GM18502 (cell line): ENCODE results near the gene GPR132.
A peak's percentile ranks its signal among the peaks of the same experiment; 100 is the strongest.
"Not testable (repeated sequence)": the region's sequence is repeated elsewhere in the genome, so short reads cannot be mapped to it uniquely, and the experiment has no call there.

Source experiments
- ATAC-seq: cut with Tn5 transposase; IDR thresholded peaks from one replicate; pipeline ENCODE4 v1.9.1; 2021; ENCODE audit warnings: mild to moderate bottlenecking; ENCODE audit not compliant: unreplicated experiment, poor library complexity

The GPR132 gene

DNA sequence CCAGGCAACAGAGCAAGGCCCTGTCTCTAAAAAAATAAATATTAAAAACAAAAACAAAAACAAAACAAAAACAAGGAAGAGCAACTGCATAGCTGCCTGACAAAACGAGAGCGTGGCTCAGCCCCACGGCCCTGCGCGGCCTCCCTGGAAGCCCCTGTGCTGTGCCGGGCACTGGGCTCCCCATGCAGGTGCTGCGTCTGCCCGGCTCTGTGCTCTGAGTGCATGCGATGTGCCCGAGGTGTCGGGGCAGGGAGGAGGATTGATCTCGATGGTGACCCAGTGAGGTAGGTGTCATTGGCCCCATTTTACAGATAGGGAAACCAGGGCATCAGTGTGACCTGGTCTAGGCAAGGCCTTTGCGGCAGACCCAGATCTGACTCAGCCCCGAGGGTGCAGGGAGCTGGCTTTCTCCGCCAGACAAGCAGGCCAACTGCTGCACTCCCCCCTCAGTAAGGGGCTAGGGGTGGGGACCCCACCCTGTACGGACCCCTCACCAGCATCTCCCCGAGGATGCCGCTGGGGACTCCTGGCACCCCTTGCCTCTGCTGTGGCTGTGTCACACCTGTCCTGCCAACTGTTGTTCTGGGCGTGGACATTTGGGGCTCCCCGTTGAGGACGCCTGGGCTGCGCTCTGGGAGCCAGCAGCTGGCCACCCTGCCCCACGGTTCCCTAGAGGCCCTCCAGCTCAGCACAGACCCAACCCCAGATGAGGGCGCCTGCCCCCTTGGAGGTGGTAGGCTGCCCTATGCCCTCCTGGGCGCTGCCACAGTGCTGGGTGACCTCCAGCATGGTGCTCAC, 15.3 kb downstream of the GPR132 start:
- no peak for ATAC-seq

DNA sequence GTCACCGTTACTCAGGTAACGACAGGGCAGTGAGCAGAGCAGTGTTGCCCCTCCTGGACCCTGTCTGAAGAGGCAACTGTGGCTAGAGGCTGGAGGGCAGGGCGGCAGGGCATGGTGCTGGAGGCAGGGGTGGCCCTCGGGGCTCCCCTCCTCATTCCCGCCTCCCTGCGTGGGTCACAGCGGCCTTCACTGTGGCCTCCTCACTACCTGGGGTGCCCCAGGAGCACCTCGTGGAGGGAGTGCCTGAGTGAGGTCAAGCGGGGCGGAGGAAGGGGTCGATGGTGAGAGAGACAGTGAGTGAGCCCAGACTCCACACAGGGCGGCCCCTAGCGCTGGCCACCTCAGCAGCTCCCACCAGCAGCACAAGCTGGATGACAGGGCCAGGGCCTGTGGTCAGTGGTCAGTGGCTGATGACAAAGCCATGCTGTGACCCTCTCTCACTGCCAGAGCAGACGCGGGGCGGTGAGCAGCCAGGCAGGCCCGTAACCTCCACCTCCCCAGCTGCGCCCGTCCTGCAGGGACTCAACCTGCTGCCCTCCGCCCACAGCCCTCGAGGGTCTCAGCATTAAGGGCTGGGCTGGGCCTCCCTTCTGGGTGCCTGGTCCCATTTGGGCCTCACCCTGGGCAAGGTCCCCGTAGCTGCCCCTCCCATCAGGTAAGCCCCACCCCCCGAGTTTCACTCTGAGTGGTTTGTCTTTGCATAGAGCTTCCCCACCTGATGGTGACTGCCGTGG, 17.8 kb downstream of the GPR132 start:
- ATAC-seq = no peak

DNA sequence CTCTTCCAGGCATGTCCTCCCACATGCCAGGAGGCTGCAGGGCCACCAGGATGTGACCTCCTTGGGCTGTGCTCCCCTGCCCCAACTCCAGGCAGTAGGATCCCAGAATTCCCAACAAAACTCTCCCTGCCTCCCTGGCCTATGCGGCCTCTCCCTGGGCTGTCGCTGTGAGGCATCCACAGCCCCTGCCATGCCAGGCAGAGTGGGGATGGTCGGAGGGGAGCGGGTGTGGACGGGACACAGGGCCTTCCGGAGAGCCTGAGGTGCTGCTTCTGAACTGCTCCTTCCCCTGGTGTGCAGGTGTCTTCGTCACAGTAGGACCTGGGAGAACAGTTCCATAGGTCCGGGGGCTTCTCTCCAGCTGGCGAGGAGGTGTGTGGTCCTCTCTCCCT, 18.3 kb downstream of the GPR132 start:
- ATAC-seq = no peak

DNA sequence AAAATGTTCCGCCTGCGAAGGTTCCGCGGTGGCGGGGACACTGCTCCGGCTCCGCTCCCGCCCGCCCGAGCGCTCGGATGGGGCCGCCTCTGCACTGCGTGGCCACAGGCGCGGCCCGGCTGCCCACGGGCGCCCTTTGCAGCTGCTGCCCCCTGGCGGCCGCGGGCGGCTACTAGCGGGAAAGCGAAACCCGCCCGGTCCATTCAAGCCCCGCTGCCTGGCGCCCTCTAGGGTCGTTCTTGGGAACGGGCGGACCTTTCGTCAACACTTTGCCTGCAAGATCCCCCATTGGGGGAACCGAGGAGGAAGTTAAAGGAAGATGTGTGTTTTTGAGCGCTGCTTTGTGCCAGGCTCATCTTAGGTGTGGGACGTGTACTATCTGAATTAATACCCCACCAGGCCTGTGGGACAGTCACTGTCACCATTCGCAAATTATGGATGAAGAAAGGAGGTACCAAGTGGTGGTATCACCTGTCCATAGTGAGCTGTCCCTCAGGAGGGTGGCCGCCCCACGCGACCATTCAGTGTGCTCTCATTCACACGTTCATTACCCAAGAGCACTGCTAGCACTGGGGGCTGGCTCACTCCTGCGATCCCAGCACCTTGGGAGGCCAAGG, 19.4 kb downstream of the GPR132 start:
- ATAC-seq = peak; percentile 74

DNA sequence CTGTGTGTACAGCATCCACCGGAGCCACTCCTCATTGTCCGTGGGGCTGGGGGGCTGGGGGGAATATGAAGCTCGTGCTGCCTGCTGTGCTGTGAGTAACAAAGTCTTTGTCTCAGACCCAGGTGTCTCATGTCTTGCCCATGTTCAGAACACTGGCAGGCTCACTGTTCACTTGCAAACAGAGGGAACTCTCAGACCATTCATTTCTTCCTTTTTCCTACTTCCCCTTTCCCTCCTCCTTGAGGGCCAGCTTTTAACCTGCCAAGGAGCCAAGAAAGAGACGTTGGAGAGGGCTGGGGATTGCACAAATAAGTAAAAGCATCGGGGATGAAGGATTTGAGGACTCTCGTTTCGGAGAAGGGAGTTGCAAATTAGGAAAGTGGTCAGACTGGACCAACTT, 21.6 kb downstream of the GPR132 start:
- ATAC-seq = no peak

DNA sequence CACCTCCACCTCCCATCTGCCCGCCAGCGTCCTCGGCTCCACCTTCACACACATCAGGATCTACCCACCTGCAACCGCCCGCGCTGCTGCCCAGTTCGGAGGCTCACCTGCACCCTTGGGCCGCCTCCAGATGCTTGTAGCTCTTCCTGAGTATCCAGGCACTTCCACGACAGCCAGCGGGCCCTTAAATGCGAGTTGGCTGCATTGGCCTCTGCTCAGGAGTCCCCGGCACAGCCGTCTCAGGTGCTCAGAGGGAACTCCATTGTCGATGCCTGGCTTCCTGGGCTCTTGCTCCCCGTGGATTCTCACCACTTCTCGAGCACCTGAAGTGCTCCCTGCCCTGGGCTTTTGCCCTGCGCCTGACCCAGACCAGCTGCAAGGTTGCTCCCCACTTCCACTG, 22.4 kb downstream of the GPR132 start:
- ATAC-seq = no peak

DNA sequence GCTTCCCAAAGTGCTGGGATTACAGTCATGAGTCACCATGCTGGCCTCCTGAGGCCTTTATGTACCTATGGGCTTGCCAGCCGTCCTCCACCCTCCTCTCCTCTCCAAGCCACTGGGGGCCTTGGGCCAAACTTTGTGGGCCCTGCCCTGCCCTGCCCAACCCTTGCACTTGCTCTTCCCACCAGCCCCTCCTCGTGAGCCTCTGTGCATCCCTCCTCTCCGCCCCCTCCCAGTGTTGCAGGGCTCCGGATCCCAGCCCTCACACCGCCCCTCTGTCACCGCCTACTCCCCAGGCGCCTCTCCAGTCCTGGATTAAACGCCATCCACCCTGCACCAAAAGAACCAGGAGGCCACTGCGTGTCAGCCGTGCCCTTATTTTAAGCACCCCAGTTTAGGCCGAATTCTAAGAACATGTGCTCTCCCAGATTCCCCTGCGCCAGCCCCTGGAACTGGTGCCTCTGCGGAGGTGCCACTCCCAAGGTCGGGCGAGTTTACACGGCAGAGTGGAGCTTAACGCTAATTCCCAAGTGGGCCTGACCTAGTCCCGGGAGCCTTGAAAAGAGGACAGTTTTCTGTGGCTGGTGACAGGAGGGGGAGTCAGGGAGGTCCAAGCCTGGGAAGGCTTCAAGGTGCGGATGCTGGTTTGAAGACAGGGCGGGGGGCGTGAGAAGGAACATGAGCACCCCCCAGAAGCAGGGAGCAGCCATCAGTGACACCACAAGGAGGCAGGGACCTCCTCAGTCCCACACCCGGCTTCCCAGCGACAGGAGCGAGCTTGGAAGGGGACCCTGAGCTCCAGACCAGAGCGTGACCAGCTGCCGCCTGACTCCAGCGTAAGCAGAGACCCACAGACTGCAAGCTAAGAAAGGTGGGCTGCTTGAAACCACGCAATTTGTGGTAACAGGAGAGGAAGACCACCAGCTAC, 23.1 kb downstream of the GPR132 start:
- ATAC-seq = no peak

DNA sequence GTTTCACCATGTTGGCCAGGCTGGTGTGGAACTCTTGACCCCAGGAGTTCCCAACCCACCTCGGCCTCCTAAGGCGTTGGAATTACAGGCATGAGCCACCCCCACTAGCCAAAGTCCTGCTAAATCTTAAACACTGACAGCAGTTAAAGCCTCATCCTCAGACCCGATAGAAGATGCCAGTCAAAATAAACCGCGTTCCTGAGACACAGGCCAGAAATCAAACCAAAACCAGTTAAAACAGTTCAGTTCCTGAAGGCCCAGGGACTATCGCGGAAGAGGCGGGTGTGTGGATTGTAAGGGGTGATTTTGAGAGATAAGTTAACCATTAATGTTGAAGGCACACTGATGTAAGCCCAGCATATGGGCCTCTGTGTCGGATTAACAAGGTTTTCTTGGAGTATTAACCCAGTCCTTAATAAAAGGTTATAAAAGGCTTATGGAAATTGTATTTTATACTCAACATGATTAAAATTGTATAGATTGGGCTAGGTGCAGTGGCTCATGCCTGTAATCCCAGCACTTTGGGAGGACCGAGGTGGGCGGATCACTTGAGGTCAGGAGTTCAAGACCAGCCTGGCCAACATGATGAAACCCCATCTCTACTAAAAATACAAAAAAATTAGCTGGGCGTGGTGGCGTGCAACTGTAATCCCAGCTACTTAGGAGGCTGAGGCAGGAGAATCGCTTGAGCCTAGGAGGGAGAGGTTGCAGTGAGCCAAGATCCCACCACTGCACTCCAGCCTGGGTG, 25.6 kb downstream of the GPR132 start:
- no peak for ATAC-seq

DNA sequence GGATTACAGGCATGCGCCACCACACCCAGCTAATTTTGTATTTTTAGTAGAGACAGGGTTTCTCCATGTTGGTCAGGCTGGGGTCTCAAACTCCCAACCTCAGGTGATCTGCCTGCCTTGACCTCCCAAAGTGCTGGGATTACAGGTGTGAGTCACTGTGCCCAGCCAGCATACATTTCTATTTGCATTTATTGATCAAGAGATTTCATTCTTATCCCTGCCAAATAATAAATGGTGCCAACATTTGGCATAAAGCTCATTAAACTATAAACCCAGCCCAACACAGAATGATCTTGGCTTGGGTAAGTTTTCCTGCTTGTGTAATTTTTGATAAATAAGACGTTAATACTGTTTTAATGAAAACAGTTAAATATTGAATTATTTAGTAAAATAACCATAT, 29.6 kb downstream of the GPR132 start:
- ATAC-seq = not testable (repeated sequence)

DNA sequence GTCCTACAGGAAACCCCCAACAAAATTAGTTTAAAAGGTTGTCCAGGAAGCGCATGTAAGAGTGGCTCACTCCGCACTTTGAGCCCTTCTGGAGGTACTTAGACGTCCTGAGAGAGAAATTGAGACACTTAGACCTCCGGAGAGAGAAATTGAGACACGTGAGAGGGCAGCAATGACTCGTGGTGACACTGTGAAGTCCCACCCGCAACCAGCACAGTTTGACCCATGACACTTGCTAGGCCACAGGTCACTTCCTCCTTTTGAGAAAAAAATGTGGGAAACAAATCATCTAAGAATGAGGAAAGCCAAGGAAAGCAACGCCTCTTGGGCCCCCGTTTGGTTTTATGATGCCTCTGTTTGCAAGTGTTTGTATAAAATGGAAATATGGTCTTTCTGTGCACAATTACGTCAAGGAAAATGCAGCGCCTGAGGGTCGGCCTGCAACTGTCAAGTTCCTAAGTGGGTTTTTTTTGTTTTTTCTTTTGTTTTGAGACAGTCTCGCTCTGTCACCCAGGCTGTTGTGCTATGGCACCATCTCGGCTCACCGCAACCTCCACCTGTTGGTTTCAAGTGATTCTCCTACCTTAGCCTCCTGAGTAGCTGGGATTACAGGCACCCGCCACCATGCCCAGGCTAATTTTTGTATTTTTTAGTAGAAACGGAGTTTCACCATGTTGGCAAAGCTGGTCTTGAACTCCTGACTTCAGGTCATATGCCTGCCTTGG, 30.8 kb downstream of the GPR132 start:
- ATAC-seq = no peak

DNA sequence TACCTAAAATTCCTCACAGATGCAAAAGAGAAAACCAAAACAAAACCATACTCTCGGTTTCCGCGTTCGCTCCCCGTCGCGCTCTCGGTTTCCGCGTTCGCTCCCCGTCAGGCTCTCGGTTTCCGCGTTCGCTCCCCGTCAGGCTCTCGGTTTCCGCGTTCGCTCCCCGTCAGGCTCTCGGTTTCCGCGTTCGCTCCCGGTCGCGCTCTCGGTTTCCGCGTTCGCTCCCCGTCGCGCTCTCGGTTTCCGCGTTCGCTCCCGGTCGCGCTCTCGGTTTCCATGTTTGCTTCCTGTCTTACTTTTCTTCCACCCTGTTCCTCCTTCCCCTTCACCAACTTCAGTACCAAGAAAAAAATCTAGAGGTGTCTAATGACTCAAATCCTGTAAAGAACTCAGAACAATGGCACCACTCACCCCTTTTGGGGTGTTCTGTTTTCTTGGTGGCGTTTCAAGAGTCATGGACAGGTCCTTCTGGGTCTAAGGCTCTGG, 31.8 kb downstream of the GPR132 start:
- not testable (repeated sequence) for ATAC-seq

DNA sequence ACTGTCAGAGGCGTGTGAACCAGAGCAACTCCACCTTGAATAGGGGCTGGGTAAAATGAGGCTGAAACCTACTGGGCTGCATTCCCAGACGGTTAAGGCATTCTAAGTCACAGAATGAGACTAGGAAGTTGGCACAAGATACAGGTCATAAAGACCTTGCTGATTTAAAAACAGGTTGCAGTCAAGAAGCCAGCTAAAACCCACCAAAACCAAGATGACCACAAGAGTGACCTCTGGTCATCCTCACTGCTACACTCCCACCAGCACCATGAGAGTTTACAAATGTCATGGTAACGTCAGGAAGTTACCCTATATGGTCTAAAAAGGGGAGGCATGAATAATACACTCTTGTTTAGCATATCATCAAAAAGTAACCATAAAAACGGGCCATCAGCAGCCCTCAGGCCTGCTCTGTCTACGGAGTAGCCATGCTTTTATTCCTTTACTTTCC, 32.8 kb downstream of the GPR132 start:
- not testable (repeated sequence) for ATAC-seq

DNA sequence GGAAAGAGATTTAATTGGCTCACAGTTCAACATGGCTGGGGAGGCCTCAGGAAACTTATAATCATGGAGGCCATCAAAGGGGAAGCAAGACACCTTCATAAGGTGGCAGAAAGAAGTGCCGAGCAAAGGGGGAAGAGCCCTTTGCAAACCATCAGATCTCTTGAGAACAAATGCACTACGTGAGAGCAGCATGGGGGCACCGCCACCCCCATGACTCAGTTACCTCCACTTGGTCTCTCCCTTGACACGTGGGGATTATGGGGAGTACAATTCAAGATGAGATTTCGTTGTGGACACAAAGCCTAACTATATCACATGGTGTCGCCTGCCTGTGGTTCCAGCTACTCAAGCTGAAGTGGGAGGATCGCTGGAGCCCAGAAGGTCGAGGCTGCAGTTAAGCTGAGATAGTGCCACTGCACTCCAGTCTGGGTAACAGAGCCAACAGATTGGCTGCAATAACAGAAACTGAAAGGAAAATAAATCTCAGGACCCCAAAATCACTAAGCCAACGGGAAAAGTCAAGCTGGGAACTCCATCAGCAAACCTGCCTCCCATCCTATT, 34.3 kb downstream of the GPR132 start:
- ATAC-seq = no peak

DNA sequence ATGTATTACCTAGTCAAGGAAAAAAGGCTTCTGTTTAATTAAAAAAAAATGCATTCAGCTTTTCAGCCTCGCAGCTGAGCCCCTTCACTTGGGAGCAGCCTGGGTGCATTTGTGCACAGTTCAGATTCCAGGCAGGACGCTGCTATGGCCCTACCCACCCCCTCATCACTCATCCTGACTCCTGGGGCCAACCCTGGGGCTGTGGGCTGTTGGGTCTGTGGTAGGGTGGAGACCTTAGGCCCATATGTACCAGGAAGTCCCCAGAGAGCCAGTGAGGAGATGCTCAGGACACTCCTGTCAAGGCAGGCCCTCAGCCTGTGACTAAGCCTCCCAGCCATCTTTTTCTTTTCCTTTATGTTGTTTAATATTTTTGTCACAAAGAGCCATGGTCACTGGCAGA, 35.0 kb downstream of the GPR132 start:
- no peak for ATAC-seq

DNA sequence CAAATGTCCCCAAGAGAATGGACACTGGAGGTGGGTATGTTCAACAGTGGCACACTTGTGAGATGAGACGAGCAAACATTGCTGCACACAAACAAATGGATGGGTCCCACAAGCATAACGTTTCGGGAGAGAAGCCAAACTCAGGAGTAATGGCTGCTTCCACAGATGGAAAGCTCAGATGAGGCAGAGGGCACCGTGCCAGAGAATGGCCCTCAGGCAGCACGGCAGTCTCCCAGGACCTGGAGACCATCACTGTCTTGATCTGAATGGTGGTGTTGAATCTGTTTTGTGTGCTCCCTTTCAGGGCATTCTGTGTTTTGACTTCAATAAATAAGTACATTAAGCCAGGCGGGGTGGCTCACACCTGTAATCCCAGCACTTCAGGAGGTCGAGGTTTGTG, 35.8 kb downstream of the GPR132 start:
- no peak for ATAC-seq

DNA sequence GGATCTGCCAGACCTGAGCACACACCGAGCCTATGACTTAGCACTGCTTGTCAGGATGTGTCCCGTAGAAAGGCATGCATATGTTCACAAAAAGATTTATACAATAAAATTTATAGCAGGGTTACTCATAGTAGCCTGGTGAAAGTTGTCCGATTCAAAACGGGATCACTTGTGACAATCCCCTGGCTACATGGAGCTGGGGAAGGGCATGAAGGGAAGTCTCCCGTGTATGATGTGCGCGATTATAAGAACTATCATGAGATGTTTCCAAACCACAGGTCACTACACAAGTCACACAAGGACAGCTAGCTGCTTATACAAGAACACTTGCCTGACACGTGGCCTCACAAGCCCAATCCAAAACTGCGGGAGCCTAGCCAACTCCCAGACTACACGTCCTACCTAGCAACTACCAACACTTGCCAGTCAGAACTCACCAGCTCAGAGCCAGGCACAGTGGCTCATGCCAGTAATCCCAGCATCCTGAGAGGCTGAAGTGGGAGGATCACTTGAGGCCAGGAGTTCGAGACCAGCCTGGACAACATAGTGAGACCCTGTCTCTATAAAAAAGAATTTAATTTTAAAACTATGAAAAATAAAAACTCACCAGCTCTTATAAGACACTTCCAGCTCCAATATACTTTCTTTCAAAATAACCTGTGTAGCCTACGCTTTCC, 36.8 kb downstream of the GPR132 start:
- ATAC-seq = no peak

DNA sequence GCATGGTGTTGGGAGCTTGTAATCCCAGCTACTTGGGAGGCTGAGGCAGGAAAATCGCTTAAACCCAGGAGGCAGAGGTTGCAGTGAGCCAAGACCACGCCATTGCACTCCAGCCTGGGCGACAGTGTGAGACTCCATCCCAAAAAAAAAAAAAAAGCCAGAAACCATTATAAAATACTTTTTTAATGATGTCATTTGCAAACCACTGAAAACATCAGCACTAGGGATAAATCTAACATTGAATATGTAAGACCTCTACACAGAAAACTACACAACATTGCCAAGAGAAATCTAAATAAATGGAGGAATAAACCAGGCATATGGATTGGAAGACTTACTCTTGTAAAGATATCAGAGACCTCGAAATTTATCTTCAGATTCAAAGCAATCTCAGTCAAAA, 37.5 kb downstream of the GPR132 start:
- ATAC-seq = not testable (repeated sequence)
